Bronchial epithelial cell (primary cell): ENCODE data around the gene SYNGR1. TPM values are rescaled to one million over a fixed set of nuclear protein-coding genes. Genes with fewer than 3 reads are reported as not detected.

Experiments
- DNase-seq: peaks from one replicate; pipeline ENCODE4 v3.0.0-alpha.2; 2010; ENCODE audit warnings: low read depth
- FAIRE-seq: peaks from 2 replicates; lab custom pipeline; 2011; peaks lifted over from hg19 to GRCh38; lab: Jason Lieb, UNC
- H3K27me3 ChIP-seq: 2 replicates; pipeline ENCODE4 v1.5.1; 2011; ENCODE audit warnings: low read length; ENCODE audit not compliant: control insufficient read depth, insufficient read depth
- H3K36me3 ChIP-seq: 2 replicates; pipeline ENCODE4 v1.5.1; 2011; ENCODE audit warnings: low read length; ENCODE audit not compliant: control insufficient read depth, insufficient read depth
- H3K4me3 ChIP-seq: 2 replicates; pipeline ENCODE4 v1.5.1; 2011; ENCODE audit warnings: mild to moderate bottlenecking, low read depth, low read length, control low read depth
- CTCF ChIP-seq: IDR thresholded peaks from 2 replicates; pipeline ENCODE4 v1.5.1; 2011; ENCODE audit warnings: mild to moderate bottlenecking, moderate library complexity, low read length, control low read depth, inconsistent platforms; ENCODE audit not compliant: insufficient read depth, severe bottlenecking
- total RNA-seq: library from RNA; depleted of rRNA; stranded (reverse); fragments of >200 nt; gene quantifications from 2 replicates; pipeline ENCODE4 v1.2.1, GENCODE V29; 2014

The SYNGR1 gene
- total RNA-seq, 1 donor from 2014 or later, result 0.26 TPM

GRCh38 chr22:39395936-39396796 is 46.4 kb downstream of the SYNGR1 start:
- DNase-seq, result peak; percentile 26
- no peak for TF ChIP-seq CTCF

GRCh38 chr22:39396797-39397195 is 47.0 kb downstream of the SYNGR1 start:
- DNase-seq (no peak), FAIRE-seq (no peak)
- no peak overlapping the region for H3K4me3 ChIP-seq
- H3K36me3 ChIP-seq, result no peaks in the 10 kb centered on the region
- H3K27me3 ChIP-seq, result no peaks in the 10 kb centered on the region
- no peak for TF ChIP-seq CTCF

More at GRCh38 chr22:39395936-39396796, 46.4 kb downstream of the SYNGR1 start:
- Histone ChIP-seq H3K27me3 (no peaks in the 10 kb centered on the region), H3K36me3 (no peaks in the 10 kb centered on the region), H3K4me3 (no peak overlapping the region)
- no peak for FAIRE-seq

- H3K4me3 ChIP-seq, result no peak overlapping the region
- no peaks in the 10 kb centered on the region for H3K27me3 ChIP-seq
- no peak for DNase-seq
- FAIRE-seq, result no peak
- no peaks in the 10 kb centered on the region for H3K36me3 ChIP-seq
- TF ChIP-seq CTCF, result no peak
These were observed 51.5 kb downstream of the SYNGR1 start for GRCh38 chr22:39401301-39401631.

- Histone ChIP-seq H3K27me3 (no peaks in the 10 kb centered on the region), H3K36me3 (no peaks in the 10 kb centered on the region), H3K4me3 (no peak overlapping the region)
- FAIRE-seq (no peak), DNase-seq (no peak)
- TF ChIP-seq CTCF, result no peak
These were observed 55.7 kb downstream of the SYNGR1 start for GRCh38 chr22:39405346-39406085.

GRCh38 chr22:39408173-39408572 is 58.4 kb downstream of the SYNGR1 start:
- no peak for TF ChIP-seq CTCF
- no peaks in the 10 kb centered on the region for H3K27me3 ChIP-seq
- DNase-seq, result peak; percentile 85
- H3K36me3 ChIP-seq, result no peaks in the 10 kb centered on the region
- no peak overlapping the region for H3K4me3 ChIP-seq
- FAIRE-seq, result peak; percentile 75
